Posterior vena cava (tissue), 2 donors: ENCODE measurements around the gene MRPS23. TPM values are rescaled to one million over a fixed set of nuclear protein-coding genes. Genes with fewer than 3 reads are reported as not detected.

Source experiments
- DNase-seq: peaks from one replicate; pipeline ENCODE4 v3.0.0-alpha.2; 2020; ENCODE audit warnings: low spot score
- intact Hi-C, 2 donors: fragments of 100-400 bp; cut with DNase I; formaldehyde crosslinking; loops; one replicate each; pipeline versions ENCODE4 v1.14.1 to v1.14.2; 2022 to 2023
- total RNA-seq, 2 donors: library from RNA; stranded (reverse); fragmentation: NEBNext Ultra II Directional; extraction: Animal tissue kit (Norgen Biotek cat#: 25700); gene quantifications; one replicate each; pipeline ENCODE4 v1.2.1, GENCODE V29; 2021
- donor health status: DM: yes; HTN: yes; CAD: no.
- donor health status: DM: yes; HTN: yes; CAD: no.

MRPS23 gene
- total RNA-seq, 2 donors from 2014 or later: 25.2 to 26.5 TPM

- intact Hi-C loops: no loop called here
- DNase-seq: no peak
Measured at GRCh38 chr17:57818066-57818465, 31.8 kb downstream of the MRPS23 start.

DNA sequence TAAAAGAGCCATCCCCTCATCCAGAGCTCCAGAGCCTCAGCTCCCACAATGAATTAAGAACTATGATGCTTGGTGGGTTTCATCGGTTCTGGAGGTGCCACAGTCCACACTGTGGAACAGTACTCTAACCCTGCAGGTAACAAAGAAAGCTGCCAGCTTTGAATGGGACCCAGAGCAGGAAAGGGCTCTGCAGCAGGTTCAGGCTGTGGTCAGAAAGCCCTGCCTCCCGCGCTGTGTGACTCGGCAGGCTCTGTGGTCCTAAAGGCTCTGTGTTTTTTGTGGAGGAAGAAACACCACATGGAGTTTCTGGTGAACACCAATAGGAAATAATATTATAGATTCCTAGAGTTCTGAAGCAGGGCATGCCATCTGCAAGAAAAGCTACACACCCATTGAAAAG, 32.5 kb downstream of the MRPS23 start:
- DNase-seq: no peak
- intact Hi-C loops: no loop called here

DNA sequence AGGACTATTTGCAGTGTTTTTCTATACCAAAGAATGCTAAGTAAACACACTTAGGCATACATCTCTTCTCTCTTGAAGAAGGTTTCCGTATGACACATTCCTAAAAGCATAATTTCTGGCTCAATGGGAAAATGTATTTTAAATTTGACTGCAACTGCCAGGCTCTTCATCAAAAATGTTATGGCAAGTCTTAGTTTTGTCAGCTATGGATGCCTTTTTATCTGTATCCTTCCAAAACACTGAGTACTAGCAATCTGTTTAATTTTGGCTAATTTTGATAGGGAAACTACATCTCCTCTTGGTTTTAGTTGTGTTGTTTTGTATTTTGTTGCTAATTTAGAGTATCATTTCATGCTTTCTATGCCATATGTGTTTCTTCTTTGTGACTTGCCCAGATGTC, 35.4 kb downstream of the MRPS23 start:
- intact Hi-C loops: no loop called here

DNA sequence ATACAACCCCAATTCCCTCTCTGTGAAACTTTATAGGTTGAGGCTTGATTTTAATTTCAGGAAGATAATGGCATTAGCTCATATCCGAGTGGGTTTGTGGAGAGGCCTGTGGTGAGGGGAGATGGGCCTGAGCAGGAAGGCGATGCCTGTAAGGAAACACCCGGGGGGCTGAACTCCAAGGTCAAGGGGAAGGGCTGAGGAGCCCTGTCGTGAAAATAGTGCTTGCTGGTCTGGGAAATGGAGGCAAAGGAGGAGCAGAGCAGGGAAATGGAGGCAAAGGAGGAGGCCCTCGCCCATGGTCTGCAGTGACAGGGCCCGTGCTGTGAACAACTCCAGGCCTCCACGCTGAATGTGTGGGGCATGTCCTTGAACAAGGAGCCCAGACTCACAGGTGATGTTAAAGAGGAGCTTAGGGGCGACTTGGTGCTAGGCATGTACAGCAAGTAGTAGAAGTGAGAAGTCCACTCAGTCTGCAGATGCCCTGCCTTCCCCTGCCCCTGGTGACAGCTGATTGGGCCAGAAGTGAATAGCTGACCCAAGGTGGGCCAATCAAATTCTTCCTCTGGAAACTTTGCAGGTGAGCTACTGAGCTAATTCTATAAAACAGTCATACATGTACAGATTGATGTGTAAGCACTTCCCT, 38.1 kb downstream of the MRPS23 start:
- intact Hi-C loops: loop anchor here in 1 of 2 donors (2.0 kb wide), 1 partner anchor 27 kb away; no protein-coding TSS in a partner anchor
- DNase-seq: no peak

More for the DNA sequence above, 35.4 kb downstream of the MRPS23 start:
- DNase-seq: no peak

DNA sequence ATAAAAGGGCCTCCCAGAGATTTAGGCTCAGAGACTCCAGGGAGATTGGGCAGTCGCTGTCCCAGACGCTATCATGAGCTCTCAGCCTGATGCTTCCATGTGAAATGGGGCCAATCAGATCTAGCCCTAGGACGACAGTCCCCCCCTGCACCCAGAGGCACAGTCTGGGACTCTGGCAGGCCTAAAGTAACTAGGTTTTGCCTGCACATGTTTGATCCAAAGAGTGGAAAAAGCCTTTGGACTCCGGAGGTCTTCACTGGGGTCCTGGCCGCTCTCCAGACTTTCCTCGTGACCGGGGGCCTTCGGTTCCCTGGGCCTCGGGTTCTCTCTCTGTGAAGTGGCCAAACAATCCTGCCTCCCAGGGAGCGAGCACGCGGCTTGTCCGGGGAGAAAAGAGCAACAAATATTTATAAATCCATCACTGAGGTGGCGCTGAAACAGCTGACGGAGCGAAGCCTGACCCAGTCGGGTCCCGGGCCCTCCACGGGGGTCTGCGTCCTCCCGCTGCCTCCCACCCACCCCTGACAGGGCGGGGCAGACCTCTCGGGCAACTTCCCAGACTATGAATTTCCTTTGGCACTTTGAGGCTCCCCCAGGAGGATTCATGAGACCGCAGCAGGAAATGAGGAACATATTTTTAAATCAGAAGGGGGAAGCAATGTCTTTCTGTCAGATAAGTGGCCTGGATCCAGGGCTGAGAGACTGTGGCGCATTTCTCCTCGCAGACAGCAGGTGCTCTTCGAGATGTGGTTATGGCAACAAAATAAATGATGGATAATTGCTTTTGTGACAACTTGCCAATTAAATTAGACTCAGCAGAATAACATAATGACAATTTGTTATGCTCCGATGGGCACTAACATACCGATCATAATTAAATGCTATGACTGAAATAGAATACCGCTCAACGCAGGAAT, 38.9 kb downstream of the MRPS23 start:
- intact Hi-C loops: loop anchor here in 1 of 2 donors (2.0 kb wide), 1 partner anchor 26 kb away; no protein-coding TSS in a partner anchor
- DNase-seq: no peak

- DNase-seq: no peak
- intact Hi-C loops: loop anchor here in 1 of 2 donors (2.0 kb wide), 1 partner anchor 25 kb away; no protein-coding TSS in a partner anchor
Measured at GRCh38 chr17:57809879-57810278, 40.0 kb downstream of the MRPS23 start.

GRCh38 chr17:57808882-57809281, 41.0 kb downstream of the MRPS23 start:
- DNase-seq: no peak
- intact Hi-C loops: no loop called here

DNA sequence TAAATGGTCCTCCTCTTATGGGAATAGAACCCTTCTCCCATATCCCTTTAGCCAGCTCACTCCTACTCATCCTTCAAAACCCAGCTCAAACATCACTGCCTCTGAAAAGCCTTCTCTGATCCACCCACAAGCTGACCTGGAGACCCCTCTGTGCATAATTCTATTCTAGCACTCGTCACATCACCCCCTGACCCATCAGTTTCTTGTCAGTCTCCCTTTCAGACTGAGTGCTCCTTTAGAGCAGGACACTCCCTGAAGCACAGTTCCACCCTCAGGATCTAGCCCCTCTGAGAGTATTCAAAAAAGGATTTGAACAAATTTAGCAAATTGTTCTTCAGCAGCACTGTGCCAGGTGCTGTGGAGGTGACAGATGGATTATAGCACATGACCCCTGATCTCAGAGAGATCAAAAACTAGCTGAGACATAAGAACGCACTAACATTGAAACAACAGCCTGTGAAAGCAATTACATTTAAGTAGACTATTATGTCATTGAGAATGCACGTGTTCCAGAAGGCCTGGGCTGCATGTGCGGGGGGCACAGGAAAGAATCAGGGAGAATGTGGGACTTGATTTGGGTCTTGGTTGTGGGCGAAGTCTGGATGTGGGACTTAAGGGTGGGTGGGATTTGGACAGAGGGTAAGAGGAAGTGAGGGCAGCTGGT, 43.5 kb downstream of the MRPS23 start:
- intact Hi-C loops: no loop called here

DNA sequence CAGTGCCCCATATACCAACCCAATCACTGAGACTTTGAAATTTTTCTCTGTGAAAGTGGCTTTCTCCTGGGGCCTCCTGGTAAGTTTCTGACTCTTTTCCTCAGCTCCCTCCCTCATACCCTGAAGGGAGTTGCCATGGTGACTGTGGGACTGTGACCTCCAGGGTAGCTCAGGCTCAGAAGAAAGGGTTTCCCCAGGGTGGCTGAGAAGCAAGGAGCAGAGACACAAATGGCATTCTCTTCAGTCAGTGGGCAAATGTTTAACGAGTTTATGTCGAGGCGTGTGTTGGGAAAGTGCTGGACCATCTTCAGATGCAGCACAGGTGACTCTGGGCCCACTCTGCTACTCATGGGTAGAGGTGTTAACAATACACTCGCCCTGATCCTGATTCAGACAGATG, 46.8 kb downstream of the MRPS23 start:
- DNase-seq: no peak
- intact Hi-C loops: no loop called here

More for the DNA sequence above, 43.5 kb downstream of the MRPS23 start:
- no peak for DNase-seq

GRCh38 chr17:57801044-57801711, 48.7 kb downstream of the MRPS23 start:
- intact Hi-C loops: no loop called here
- DNase-seq: no peak

- DNase-seq: no peak
- intact Hi-C loops: no loop called here
Measured at GRCh38 chr17:57794841-57795240, 55.0 kb downstream of the MRPS23 start.

GRCh38 chr17:57788725-57789124, 61.1 kb downstream of the MRPS23 start:
- intact Hi-C loops: no loop called here
- DNase-seq: no peak

GRCh38 chr17:57785022-57785421, 64.8 kb downstream of the MRPS23 start:
- intact Hi-C loops: loop anchor here in 1 of 2 donors (2.0 kb wide), 1 partner anchor 26 kb away; no protein-coding TSS in a partner anchor

More at GRCh38 chr17:57785022-57785421, 64.8 kb downstream of the MRPS23 start:
- DNase-seq: no peak

Other genes starting within 250 kb of the MRPS23 start
- not detected for gene CCDC182, start 104.7 kb downstream of the MRPS23 start, total RNA-seq
- gene CUEDC1, start 105.4 kb upstream of the MRPS23 start, total RNA-seq: 10 to 100 TPM; 42.3 to 43.6 TPM
- 10 to 100 TPM; 56.1 to 61.8 TPM for gene VEZF1, start 138.2 kb upstream of the MRPS23 start, total RNA-seq
- 100 to 1,000 TPM; 120 to 152 TPM for gene SRSF1, start 157.2 kb upstream of the MRPS23 start, total RNA-seq
- 10 to 100 TPM; 30.6 to 35.4 TPM for gene DYNLL2, start 233.4 kb upstream of the MRPS23 start, total RNA-seq